WTC11 (cell line): ENCODE results near the gene GRM8.

Experiments
- ATF3 ChIP-seq: sonication (generic); formaldehyde crosslinking; conservative IDR thresholded peaks from 2 replicates; pipeline ENCODE4 v1.8.1; 2022; ENCODE audit warnings: mild to moderate bottlenecking, missing genetic modification reagents
- CTCF ChIP-seq: fragments of 200-600 bp; IDR thresholded peaks from 2 replicates; pipeline ENCODE4 v1.8.0; 2022; ENCODE audit warnings: antibody characterized with exemption
- ESRRA ChIP-seq: sonication (generic); formaldehyde crosslinking; IDR thresholded peaks from 2 replicates; pipeline ENCODE4 v1.8.1; 2022; ENCODE audit warnings: mild to moderate bottlenecking, missing genetic modification reagents, borderline replicate concordance
- JUN ChIP-seq: sonication (generic); formaldehyde crosslinking; IDR thresholded peaks from 2 replicates; pipeline ENCODE4 v1.8.0; 2023; ENCODE audit warnings: mild to moderate bottlenecking, missing genetic modification reagents
- KAT7 ChIP-seq: sonication (generic); formaldehyde crosslinking; IDR thresholded peaks from 2 replicates; pipeline ENCODE4 v1.8.1; 2023; ENCODE audit warnings: missing genetic modification reagents, mild to moderate bottlenecking, borderline replicate concordance
- NFE2L1 ChIP-seq: sonication (generic); formaldehyde crosslinking; IDR thresholded peaks from 2 replicates; pipeline ENCODE4 v1.8.1; 2023; ENCODE audit warnings: missing genetic modification reagents
- SMAD3 ChIP-seq: sonication (generic); formaldehyde crosslinking; IDR thresholded peaks from 2 replicates; pipeline ENCODE4 v1.8.0; 2022; ENCODE audit warnings: missing genetic modification reagents, mild to moderate bottlenecking, borderline replicate concordance
- ZNF138 ChIP-seq: sonication (generic); formaldehyde crosslinking; conservative IDR thresholded peaks from 2 replicates; pipeline ENCODE4 v1.8.1; 2022; ENCODE audit warnings: mild to moderate bottlenecking, moderate library complexity, missing genetic modification reagents
- ZNF317 ChIP-seq: sonication (generic); formaldehyde crosslinking; IDR thresholded peaks from 2 replicates; pipeline ENCODE4 v1.8.1; 2023; ENCODE audit warnings: low read depth, mild to moderate bottlenecking, moderate library complexity, missing genetic modification reagents, borderline replicate concordance
- ZNF512 ChIP-seq: sonication (generic); formaldehyde crosslinking; IDR thresholded peaks from 2 replicates; pipeline ENCODE4 v1.8.1; 2022; ENCODE audit warnings: missing genetic modification reagents, borderline replicate concordance

GRCh38 chr7:126398851-126399529 lies 853.8 kb downstream of the GRM8 start:
- TF ChIP-seq ZNF138 (CRISPR knock-in tag), result no peak
- TF ChIP-seq CTCF, result no peak
- TF ChIP-seq SMAD3, result no peak
- no peak for TF ChIP-seq ESRRA (CRISPR knock-in tag)
- TF ChIP-seq ATF3, result no peak
- TF ChIP-seq JUN (CRISPR knock-in tag), result no peak
- no peak for TF ChIP-seq KAT7 (CRISPR knock-in tag)
- TF ChIP-seq ZNF512 (CRISPR knock-in tag), result no peak
- TF ChIP-seq NFE2L1 (CRISPR knock-in tag), result no peak
- no peak for TF ChIP-seq ZNF317 (CRISPR knock-in tag)
